ENCODE measurements around the gene RRAGB. TPM values are rescaled to one million over a fixed set of nuclear protein-coding genes. Genes with fewer than 3 reads are reported as not detected.
A peak's percentile ranks its signal among the peaks of the same experiment; 100 is the strongest.
"Not testable (repeated sequence)": the region's sequence is repeated elsewhere in the genome, so short reads cannot be mapped to it uniquely, and the experiment has no call there.

RRAGB gene, protein sequence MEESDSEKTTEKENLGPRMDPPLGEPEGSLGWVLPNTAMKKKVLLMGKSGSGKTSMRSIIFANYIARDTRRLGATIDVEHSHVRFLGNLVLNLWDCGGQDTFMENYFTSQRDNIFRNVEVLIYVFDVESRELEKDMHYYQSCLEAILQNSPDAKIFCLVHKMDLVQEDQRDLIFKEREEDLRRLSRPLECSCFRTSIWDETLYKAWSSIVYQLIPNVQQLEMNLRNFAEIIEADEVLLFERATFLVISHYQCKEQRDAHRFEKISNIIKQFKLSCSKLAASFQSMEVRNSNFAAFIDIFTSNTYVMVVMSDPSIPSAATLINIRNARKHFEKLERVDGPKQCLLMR
- total RNA-seq: 15.2 TPM
- long read RNA-seq, transcript RRAGB-202 (10 exons, 2,061 nt): major isoform, 12 of 27 reads
- long read RNA-seq, partial matches to known transcripts: 3 of 27 reads
- long read RNA-seq, other reads (novel, unspliced or antisense): 11 of 27 reads

GRCh38 chrX:55717521-55718497 is at the start of gene RRAGB:
Gene RRAGB, plus strand, starts transcription at chrX:55717749. Its CDS starts 579 bp downstream, at chrX:55718328.
- DNase-seq: peak; percentile 95
- Histone ChIP-seq H3K36me3 (peaks cover 11% of the 10 kb centered on the region), H3K4me3 (peak within 1 kb of the TSS; percentile 68), H3K27me3 (ENCODE audit: low read depth) (no peaks in the 10 kb centered on the region), H3K4me1 (peaks cover 16% of the 10 kb centered on the region), H3K9me3 (no peaks in the 10 kb centered on the region), H3K27ac (peak within 1 kb of the TSS; percentile 90)
- peak; percentile 53 for TF ChIP-seq CTCF (IDR thresholded peaks at IDR 0.05)
- intact Hi-C loops (cut with DNase I): no loop called here
- peak; percentile 100 for ATAC-seq

DNA sequence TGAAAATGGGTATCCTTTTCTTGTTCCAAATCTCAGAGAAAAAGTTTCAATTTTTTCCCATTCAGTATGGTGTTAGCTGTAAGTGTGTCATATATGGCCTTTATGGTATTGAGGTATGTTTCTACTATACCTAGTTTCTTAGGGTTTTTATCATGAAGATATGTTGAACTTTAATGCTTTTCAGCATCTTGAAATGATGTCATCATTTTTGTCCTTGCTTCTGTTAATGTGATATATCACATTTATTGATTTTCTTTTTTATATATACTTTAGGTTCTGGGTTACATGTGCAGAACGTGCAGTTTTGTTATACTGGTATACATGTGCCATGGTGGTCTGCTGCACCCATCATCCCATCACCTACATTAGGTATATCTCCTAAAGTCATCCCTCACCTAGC is 49.5 kb upstream of the RRAGB start:
- intact Hi-C loops (cut with DNase I): no loop called here
- Histone ChIP-seq H3K27ac (no peak overlapping the region), H3K27me3 (ENCODE audit: low read depth) (no peaks in the 10 kb centered on the region), H3K36me3 (no peaks in the 10 kb centered on the region), H3K9me3 (no peaks in the 10 kb centered on the region), H3K4me1 (no peaks in the 10 kb centered on the region), H3K4me3 (no peak overlapping the region)
- no peak for ATAC-seq
- TF ChIP-seq CTCF (IDR thresholded peaks at IDR 0.05): no peak
- DNase-seq: no peak

- H3K27me3 ChIP-seq (ENCODE audit: low read depth); H3K36me3 ChIP-seq; H3K4me1 ChIP-seq; intact Hi-C loops (cut with DNase I); DNase-seq; H3K9me3 ChIP-seq; ATAC-seq; H3K4me3 ChIP-seq; H3K27ac ChIP-seq: not testable (repeated sequence)
These were observed 29.0 kb upstream of the RRAGB start for GRCh38 chrX:55688579-55688978.

DNA sequence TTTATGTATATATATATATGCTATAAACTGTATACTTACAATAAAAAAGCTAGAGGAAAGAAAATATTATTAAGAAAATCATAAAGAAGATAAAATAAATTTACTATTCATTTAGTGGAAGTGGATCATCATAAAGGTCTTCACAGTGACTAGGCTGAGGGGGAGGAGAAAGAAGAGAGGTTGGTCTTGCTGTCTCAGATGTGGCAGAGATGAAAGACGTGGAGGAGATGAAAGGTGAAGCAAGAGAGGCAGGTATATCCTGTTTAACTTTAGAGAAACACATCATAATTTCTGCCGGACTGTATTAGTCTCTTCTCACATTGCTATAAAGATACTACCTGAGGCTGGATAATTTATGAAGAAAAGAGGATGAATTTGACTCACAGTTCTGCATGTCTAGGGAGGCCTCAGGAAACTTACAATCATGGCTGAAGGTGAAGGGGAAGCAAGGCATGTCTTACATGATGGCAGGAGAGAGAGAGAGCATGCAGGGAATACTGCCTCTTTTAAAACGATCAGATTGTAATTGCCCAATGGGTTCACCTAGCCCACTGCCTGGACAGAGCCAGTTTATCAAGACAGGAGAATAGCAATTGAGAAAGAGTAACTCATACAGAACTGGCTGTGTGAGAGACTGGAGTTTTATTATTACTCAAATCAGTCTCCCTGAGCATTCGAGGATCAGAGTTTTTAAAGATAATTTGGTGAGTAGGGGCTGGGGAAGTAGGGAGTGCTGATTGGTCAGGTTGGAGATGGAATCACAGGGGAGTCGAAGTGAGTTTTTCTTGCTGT is 22.1 kb upstream of the RRAGB start:
- Histone ChIP-seq H3K4me3 (no peak overlapping the region), H3K27me3 (ENCODE audit: low read depth) (no peaks in the 10 kb centered on the region), H3K9me3 (no peaks in the 10 kb centered on the region), H3K27ac (no peak overlapping the region), H3K36me3 (no peaks in the 10 kb centered on the region), H3K4me1 (no peaks in the 10 kb centered on the region)
- intact Hi-C loops (cut with DNase I): no loop called here
- no peak for DNase-seq
- TF ChIP-seq CTCF (IDR thresholded peaks at IDR 0.05): no peak
- ATAC-seq: no peak

DNA sequence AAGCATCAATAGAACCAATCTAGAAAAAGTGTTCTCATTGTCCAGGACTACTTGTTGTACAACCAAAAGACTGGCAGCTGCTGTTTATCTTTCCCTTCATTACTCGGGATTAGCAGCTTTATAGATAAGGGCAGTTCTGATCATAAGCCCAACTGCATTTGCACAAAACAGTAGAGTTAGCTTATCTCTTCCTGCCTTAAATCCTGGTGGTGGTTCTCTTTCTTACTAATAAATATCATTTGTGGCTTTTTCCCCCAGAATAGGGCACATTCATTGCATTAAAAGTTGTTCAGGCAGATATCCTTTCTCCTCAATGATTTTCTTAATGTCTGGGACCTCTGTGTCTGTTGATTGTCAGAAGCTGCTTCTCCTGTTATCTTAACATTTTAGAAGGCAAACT is 20.2 kb upstream of the RRAGB start:
- no peaks in the 10 kb centered on the region for H3K9me3 ChIP-seq
- H3K27ac ChIP-seq: no peak overlapping the region
- no peak for TF ChIP-seq CTCF (IDR thresholded peaks at IDR 0.05)
- H3K4me3 ChIP-seq: no peak overlapping the region
- H3K27me3 ChIP-seq (ENCODE audit: low read depth): no peaks in the 10 kb centered on the region
- DNase-seq (no peak), ATAC-seq (no peak)
- no peaks in the 10 kb centered on the region for H3K4me1 ChIP-seq
- intact Hi-C loops (cut with DNase I): no loop called here
- H3K36me3 ChIP-seq: no peaks in the 10 kb centered on the region
